Astrocyte (in vitro differentiated cells and primary cell): ENCODE results near the gene CLBA1. TPM values are rescaled to one million over a fixed set of nuclear protein-coding genes. Genes with fewer than 3 reads are reported as not detected.
"Not testable (repeated sequence)": the region's sequence is repeated elsewhere in the genome, so short reads cannot be mapped to it uniquely, and the experiment has no call there.

Experiments
- DNase-seq: peaks from one replicate; pipeline ENCODE4 v3.0.0-alpha.2; 2010; ENCODE audit warnings: low read depth
- FAIRE-seq: peaks from 2 replicates; lab custom pipeline; 2011; peaks lifted over from hg19 to GRCh38; lab: Jason Lieb, UNC
- H2AFZ ChIP-seq: 2 replicates; pipeline ENCODE4 v1.6.0; 2012; ENCODE audit warnings: low read depth, low read length, inconsistent platforms
- H3K27ac ChIP-seq: 2 replicates; pipeline ENCODE4 v1.5.1; 2011; ENCODE audit warnings: low read depth, low read length, inconsistent platforms
- H3K27me3 ChIP-seq: 2 replicates; pipeline ENCODE4 v1.6.0; 2011; ENCODE audit warnings: low read length, inconsistent platforms; ENCODE audit not compliant: insufficient read depth
- H3K36me3 ChIP-seq: 2 replicates; pipeline ENCODE4 v1.5.1; 2011; ENCODE audit warnings: low read length, inconsistent platforms; ENCODE audit not compliant: insufficient read depth
- H3K4me1 ChIP-seq: 2 replicates; pipeline ENCODE4 v1.5.1; 2011; ENCODE audit warnings: low read length, inconsistent platforms; ENCODE audit not compliant: insufficient read depth
- H3K4me2 ChIP-seq: 2 replicates; pipeline ENCODE4 v1.6.0; 2012; ENCODE audit warnings: low read length, inconsistent platforms
- H3K4me3 ChIP-seq: 2 replicates; pipeline ENCODE4 v1.5.1; 2011; ENCODE audit warnings: low read depth, mild to moderate bottlenecking, low read length, inconsistent platforms; ENCODE audit not compliant: insufficient read depth
- H3K79me2 ChIP-seq: 2 replicates; pipeline ENCODE4 v1.6.0; 2012; ENCODE audit warnings: mild to moderate bottlenecking, low read length, inconsistent platforms; ENCODE audit not compliant: insufficient read depth
- H3K9ac ChIP-seq: 2 replicates; pipeline ENCODE4 v1.6.0; 2012; ENCODE audit warnings: mild to moderate bottlenecking, low read length, inconsistent platforms
- H3K9me3 ChIP-seq: 2 replicates; pipeline ENCODE4 v1.5.1; 2012; ENCODE audit warnings: low read depth, mild to moderate bottlenecking, low read length, inconsistent platforms; ENCODE audit not compliant: insufficient read depth
- H4K20me1 ChIP-seq: 2 replicates; pipeline ENCODE4 v1.6.0; 2012; ENCODE audit warnings: low read length, inconsistent platforms; ENCODE audit not compliant: insufficient read depth
- H3K27ac Mint-ChIP-seq: one replicate; pipeline ENCODE4 v1.8.0; 2021; ENCODE audit warnings: mild to moderate bottlenecking, mixed read lengths; ENCODE audit not compliant: unreplicated experiment
- H3K27me3 Mint-ChIP-seq: one replicate; pipeline ENCODE4 v1.8.0; 2021; ENCODE audit warnings: low read depth, mixed read lengths; ENCODE audit not compliant: unreplicated experiment
- H3K36me3 Mint-ChIP-seq: one replicate; pipeline ENCODE4 v1.8.0; 2021; ENCODE audit warnings: low read depth, mixed read lengths; ENCODE audit not compliant: unreplicated experiment
- H3K4me1 Mint-ChIP-seq: one replicate; pipeline ENCODE4 v1.8.0; 2021; ENCODE audit warnings: low read depth, mixed read lengths; ENCODE audit not compliant: unreplicated experiment
- H3K4me3 Mint-ChIP-seq: one replicate; pipeline ENCODE4 v1.8.0; 2021; ENCODE audit warnings: mild to moderate bottlenecking, moderate library complexity, mixed read lengths; ENCODE audit not compliant: unreplicated experiment
- H3K9me3 Mint-ChIP-seq: one replicate; pipeline ENCODE4 v1.8.0; 2021; ENCODE audit warnings: mild to moderate bottlenecking, mixed read lengths; ENCODE audit not compliant: unreplicated experiment
- EZH2 ChIP-seq: IDR thresholded peaks from 2 replicates; pipeline ENCODE4 v1.6.1; 2012; ENCODE audit warnings: mild to moderate bottlenecking, low read length, inconsistent platforms; ENCODE audit not compliant: insufficient read depth
- total RNA-seq: library from RNA; stranded (reverse); gene quantifications from 2 replicates; pipeline ENCODE4 v1.2.1, GENCODE V29; 2021
- TF ChIP-seq, protein P1 (sequence below): IDR thresholded peaks from 2 replicates; pipeline ENCODE4 v1.5.1; 2011; ENCODE audit warnings: low read depth, mild to moderate bottlenecking, inconsistent platforms, low read length, moderate library complexity; ENCODE audit not compliant: insufficient read depth

The CLBA1 gene
- total RNA-seq, 1 donor from 2014 or later, result 6.3 TPM

DNA sequence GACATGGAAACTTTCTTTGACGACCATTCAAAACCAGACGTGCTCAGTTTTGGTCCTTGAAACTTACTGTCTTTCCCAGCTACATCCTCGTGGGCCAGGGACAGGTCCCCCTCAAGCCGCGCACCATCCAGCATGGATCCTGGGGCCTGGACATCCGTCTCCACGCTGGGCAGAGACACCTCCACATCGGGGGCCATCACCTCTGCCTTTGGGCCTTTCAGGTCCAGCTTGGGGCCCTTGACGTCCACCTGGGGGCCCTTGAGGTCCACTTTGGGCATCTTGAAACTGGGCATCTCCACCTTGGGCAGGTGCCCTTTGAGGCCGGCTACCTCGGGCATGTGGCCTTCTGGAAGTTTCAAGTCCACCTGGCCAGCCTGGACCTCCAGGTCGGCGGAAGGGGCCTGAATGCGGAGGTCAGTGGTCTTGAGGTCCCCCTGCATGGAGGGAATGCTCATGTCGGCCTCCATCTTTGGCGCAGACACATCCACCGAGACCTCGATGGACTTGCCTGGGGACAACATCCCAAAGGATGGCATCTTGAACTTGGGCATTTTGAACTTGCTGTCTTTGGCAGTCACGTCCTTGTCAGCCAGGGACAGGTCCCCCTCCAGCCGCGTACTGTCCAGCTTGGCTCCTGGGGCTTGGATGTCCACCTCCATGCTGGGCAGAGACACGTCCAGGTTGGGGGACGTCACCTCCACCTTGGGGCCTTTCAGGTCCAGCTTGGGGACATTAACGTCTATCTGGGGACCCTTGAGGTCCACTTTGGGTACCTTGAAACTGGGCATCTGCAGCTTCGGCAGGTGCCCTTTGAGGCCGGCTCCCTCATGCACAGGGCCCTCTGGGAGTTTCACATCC lies 43.9 kb upstream of the CLBA1 start:
- no peak for DNase-seq
- no peak for FAIRE-seq
- no peaks in the 10 kb centered on the region for H3K9me3 Mint-ChIP-seq

DNA sequence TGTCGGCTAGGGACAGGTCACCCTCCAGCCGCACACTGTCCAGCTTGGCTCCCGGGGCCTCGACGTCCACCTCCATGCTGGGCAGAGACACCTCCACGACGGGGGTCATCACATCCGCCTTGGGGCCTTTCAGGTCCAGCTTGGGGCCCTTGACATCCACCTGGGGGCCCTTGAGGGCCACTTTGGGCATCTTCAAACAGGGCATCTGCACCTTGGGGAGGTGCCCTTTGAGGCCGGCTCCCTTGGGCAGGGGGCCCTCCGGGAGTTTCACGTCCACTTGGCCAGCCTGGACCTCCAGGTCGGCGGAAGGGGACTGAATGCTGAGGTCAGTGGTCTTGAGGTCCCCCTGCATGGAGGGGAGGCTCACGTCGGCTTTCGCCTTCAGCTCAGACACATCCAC lies 43.0 kb upstream of the CLBA1 start:
- Histone ChIP-seq H3K9ac (no peak overlapping the region), H3K36me3 (no peaks in the 10 kb centered on the region), H2AFZ (no peak overlapping the region), H3K4me1 (no peaks in the 10 kb centered on the region), H3K27me3 (no peaks in the 10 kb centered on the region), H3K79me2 (no peaks in the 10 kb centered on the region), H3K9me3 (no peaks in the 10 kb centered on the region), H4K20me1 (no peaks in the 10 kb centered on the region), H3K4me3 (no peak overlapping the region), H3K27ac (no peak overlapping the region), H3K4me2 (no peak overlapping the region)
- FAIRE-seq (no peak), DNase-seq (no peak)
- no peak overlapping the region for H3K4me3 Mint-ChIP-seq
- peaks cover 34% of the 10 kb centered on the region for H3K27me3 Mint-ChIP-seq
- TF ChIP-seq, protein P1, sequence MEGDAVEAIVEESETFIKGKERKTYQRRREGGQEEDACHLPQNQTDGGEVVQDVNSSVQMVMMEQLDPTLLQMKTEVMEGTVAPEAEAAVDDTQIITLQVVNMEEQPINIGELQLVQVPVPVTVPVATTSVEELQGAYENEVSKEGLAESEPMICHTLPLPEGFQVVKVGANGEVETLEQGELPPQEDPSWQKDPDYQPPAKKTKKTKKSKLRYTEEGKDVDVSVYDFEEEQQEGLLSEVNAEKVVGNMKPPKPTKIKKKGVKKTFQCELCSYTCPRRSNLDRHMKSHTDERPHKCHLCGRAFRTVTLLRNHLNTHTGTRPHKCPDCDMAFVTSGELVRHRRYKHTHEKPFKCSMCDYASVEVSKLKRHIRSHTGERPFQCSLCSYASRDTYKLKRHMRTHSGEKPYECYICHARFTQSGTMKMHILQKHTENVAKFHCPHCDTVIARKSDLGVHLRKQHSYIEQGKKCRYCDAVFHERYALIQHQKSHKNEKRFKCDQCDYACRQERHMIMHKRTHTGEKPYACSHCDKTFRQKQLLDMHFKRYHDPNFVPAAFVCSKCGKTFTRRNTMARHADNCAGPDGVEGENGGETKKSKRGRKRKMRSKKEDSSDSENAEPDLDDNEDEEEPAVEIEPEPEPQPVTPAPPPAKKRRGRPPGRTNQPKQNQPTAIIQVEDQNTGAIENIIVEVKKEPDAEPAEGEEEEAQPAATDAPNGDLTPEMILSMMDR, result no peak
- TF ChIP-seq EZH2, result no peak
- H3K4me1 Mint-ChIP-seq, result no peaks in the 10 kb centered on the region
- H3K9me3 Mint-ChIP-seq, result no peaks in the 10 kb centered on the region
- peaks cover 26% of the 10 kb centered on the region for H3K36me3 Mint-ChIP-seq
- H3K27ac Mint-ChIP-seq, result no peak overlapping the region

More for the DNA sequence above, 43.9 kb upstream of the CLBA1 start:
- no peak overlapping the region for H3K27ac Mint-ChIP-seq
- Histone ChIP-seq H3K4me1 (no peaks in the 10 kb centered on the region), H3K36me3 (no peaks in the 10 kb centered on the region), H3K9ac (no peak overlapping the region), H3K9me3 (no peaks in the 10 kb centered on the region), H3K79me2 (no peaks in the 10 kb centered on the region), H3K27ac (no peak overlapping the region), H3K4me2 (no peak overlapping the region), H2AFZ (no peak overlapping the region), H3K27me3 (no peaks in the 10 kb centered on the region), H3K4me3 (no peak overlapping the region), H4K20me1 (no peaks in the 10 kb centered on the region)
- H3K4me1 Mint-ChIP-seq, result no peaks in the 10 kb centered on the region
- TF ChIP-seq, protein P1, result no peak
- TF ChIP-seq EZH2, result no peak
- peaks cover 41% of the 10 kb centered on the region for H3K27me3 Mint-ChIP-seq
- peaks cover 26% of the 10 kb centered on the region for H3K36me3 Mint-ChIP-seq
- H3K4me3 Mint-ChIP-seq, result no peak overlapping the region

DNA sequence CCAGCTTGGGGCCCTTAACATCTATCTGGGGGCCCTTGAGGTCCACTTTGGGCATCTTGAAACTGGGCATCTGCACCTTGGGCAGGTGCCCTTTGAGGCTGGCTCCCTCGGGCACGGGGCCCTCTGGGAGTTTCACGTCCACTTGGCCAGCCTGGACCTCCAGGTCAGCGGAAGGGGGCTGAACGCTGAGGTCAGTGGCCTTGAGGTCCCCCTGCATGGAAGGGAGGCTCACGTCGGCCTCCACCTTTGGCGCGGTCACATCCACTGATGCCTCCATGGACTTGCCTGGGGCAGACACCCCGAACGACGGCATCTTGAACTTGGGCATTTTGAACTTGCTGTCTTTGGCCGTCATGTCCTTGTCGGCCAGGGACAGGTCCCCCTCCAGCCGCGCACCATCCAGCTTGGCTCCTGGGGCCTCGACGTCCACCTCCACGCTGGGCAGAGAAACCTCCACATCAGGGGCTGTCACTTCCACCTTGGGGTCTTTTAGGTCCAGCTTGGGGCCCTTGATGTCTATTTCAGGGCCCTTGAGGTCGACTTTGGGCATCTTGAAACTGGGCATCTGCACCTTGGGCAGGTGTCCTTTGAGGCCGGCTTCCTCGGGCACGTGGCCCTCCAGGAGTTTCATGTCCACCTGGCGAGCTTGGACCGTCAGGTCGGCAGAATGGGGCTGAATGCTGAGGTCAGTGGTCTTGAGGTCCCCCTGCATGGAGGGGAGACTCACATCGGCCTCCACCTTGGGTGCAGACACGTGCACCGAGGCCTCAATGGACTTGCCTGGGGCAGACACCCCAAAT lies 42.2 kb upstream of the CLBA1 start:
- not testable (repeated sequence) for H3K4me2 ChIP-seq, H2AFZ ChIP-seq, H3K9me3 Mint-ChIP-seq, H4K20me1 ChIP-seq, H3K27ac Mint-ChIP-seq, H3K27ac ChIP-seq, H3K36me3 ChIP-seq, H3K4me3 Mint-ChIP-seq, H3K27me3 ChIP-seq, H3K4me1 Mint-ChIP-seq, H3K79me2 ChIP-seq, H3K4me1 ChIP-seq, FAIRE-seq, DNase-seq, H3K9ac ChIP-seq, H3K4me3 ChIP-seq, H3K9me3 ChIP-seq
- peaks cover 26% of the 10 kb centered on the region for H3K27me3 Mint-ChIP-seq
- H3K36me3 Mint-ChIP-seq, result peaks cover 23% of the 10 kb centered on the region

DNA sequence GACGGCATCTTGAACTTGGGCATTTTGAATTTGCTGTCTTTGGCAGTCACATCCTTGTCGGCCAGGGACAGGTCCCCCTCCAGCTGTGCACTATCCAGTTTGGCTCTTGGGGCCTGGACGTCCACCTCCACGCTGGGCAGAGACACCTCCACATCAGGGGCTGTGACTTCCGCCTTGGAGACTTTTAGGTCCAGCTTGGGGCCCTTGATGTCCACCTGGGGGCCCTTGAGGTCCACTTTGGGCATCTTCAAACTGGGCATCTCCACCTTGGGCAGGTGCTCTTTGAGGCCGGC lies 41.6 kb upstream of the CLBA1 start:
- not testable (repeated sequence) for FAIRE-seq, H3K9me3 ChIP-seq, H3K4me3 Mint-ChIP-seq, H3K4me3 ChIP-seq, H3K4me1 ChIP-seq, H3K9ac ChIP-seq, H3K27ac Mint-ChIP-seq, H3K79me2 ChIP-seq, H3K27ac ChIP-seq, H2AFZ ChIP-seq, H4K20me1 ChIP-seq, H3K4me2 ChIP-seq, H3K9me3 Mint-ChIP-seq, H3K36me3 ChIP-seq, DNase-seq, H3K4me1 Mint-ChIP-seq, H3K27me3 ChIP-seq
- peaks cover 23% of the 10 kb centered on the region for H3K36me3 Mint-ChIP-seq
- peaks cover 21% of the 10 kb centered on the region for H3K27me3 Mint-ChIP-seq
